IMR-90 (cell line): ENCODE data around the gene VWA8. TPM values are rescaled to one million over a fixed set of nuclear protein-coding genes. Genes with fewer than 3 reads are reported as not detected.
A peak's percentile ranks its signal among the peaks of the same experiment; 100 is the strongest.

ENCODE experiments used
- ATAC-seq: fragments of 200-7000 bp; cut with Tn5 transposase; 2 replicates; pipeline ENCODE4 v1.9.1; 2020; ENCODE audit warnings: low read depth, mild to moderate bottlenecking, moderate library complexity
- BruUV-seq: library from RNA; stranded (reverse); fragments of 400-500 nt; replicated peaks from 2 replicates; lab custom pipeline; 2021; lab: Mats Ljungman, UMichigan
- CTCF ChIA-PET: fragments of 300-600 bp; formaldehyde crosslinking; extraction: SDS; loops from one replicate; lab custom pipeline; 2021; ENCODE audit warnings: antibody characterized with exemption; lab: Yijun Ruan, JAX
- POLR2A ChIA-PET: fragments of 300-600 bp; sonication (Branson Sonifier 250); formaldehyde crosslinking; loops from one replicate; lab custom pipeline; 2022; ENCODE audit warnings: antibody characterized with exemption; ENCODE audit not compliant: unreplicated experiment; lab: Charles Lee
- DNase-seq: peaks from one replicate; pipeline ENCODE4 v3.0.0; 2013
- H2AFZ ChIP-seq: replicated peaks from 2 replicates; pipeline ENCODE3; 2013; ENCODE audit warnings: low read length, mild to moderate bottlenecking; ENCODE audit not compliant: poor library complexity
- H2AK5ac ChIP-seq: 2 replicates; pipeline ENCODE4 v1.6.1; 2013; ENCODE audit warnings: low read depth, low read length, inconsistent platforms
- H2AK9ac ChIP-seq: replicated peaks from 2 replicates; pipeline ENCODE3; 2013; ENCODE audit warnings: mild to moderate bottlenecking, low read depth, low read length, moderate library complexity; ENCODE audit not compliant: poor library complexity
- H2BK120ac ChIP-seq: 2 replicates; pipeline ENCODE4 v1.6.1; 2013; ENCODE audit warnings: low read depth, low read length, inconsistent platforms
- H2BK15ac ChIP-seq: 3 replicates; pipeline ENCODE4 v1.6.1; 2013; ENCODE audit warnings: low read depth, low read length, inconsistent platforms
- H2BK20ac ChIP-seq: 2 replicates; pipeline ENCODE4 v1.6.1; 2013; ENCODE audit warnings: low read depth, mild to moderate bottlenecking, inconsistent platforms, low read length, moderate library complexity
- H2BK5ac ChIP-seq: 2 replicates; pipeline ENCODE4 v1.6.1; 2013; ENCODE audit warnings: mild to moderate bottlenecking, low read depth, low read length, inconsistent platforms; ENCODE audit not compliant: poor library complexity, severe bottlenecking
- H3K14ac ChIP-seq: replicated peaks from 2 replicates; pipeline ENCODE4 v1.6.1; 2013; ENCODE audit warnings: low read depth, low read length, inconsistent platforms
- H3K18ac ChIP-seq: 2 replicates; pipeline ENCODE4 v1.6.1; 2013; ENCODE audit warnings: low read depth, low read length, control low read depth
- H3K23ac ChIP-seq: 2 replicates; pipeline ENCODE4 v1.6.1; 2013; ENCODE audit warnings: low read depth, low read length, inconsistent platforms
- H3K27ac ChIP-seq: 2 replicates; pipeline ENCODE4 v1.5.1; 2013; ENCODE audit warnings: mild to moderate bottlenecking, control low read depth, low read length; ENCODE audit not compliant: insufficient read depth
- H3K27me3 ChIP-seq: 2 replicates; pipeline ENCODE4 v1.6.1; 2013; ENCODE audit warnings: low read length; ENCODE audit not compliant: control insufficient read depth, insufficient read depth
- H3K36me3 ChIP-seq: 2 replicates; pipeline ENCODE4 v1.6.1; 2013; ENCODE audit warnings: low read length, mixed read lengths; ENCODE audit not compliant: control insufficient read depth, insufficient read depth
- H3K4ac ChIP-seq: 2 replicates; pipeline ENCODE4 v1.6.1; 2013; ENCODE audit warnings: low read depth, low read length, inconsistent platforms
- H3K4me1 ChIP-seq: 2 replicates; pipeline ENCODE4 v1.6.1; 2013; ENCODE audit warnings: low read length, mixed read lengths; ENCODE audit not compliant: control insufficient read depth, insufficient read depth
- H3K4me2 ChIP-seq: 2 replicates; pipeline ENCODE4 v1.6.1; 2013; ENCODE audit warnings: low read depth, mild to moderate bottlenecking, control low read depth, low read length, moderate library complexity
- H3K4me3 ChIP-seq: 2 replicates; pipeline ENCODE4 v1.5.1; 2013; ENCODE audit warnings: low read depth, mild to moderate bottlenecking, control low read depth, low read length, moderate library complexity; ENCODE audit not compliant: insufficient read depth
- H3K56ac ChIP-seq: 2 replicates; pipeline ENCODE4 v1.6.1; 2013; ENCODE audit warnings: low read length, inconsistent platforms; ENCODE audit not compliant: insufficient read depth; ENCODE audit errors: extremely low read depth
- H3K79me1 ChIP-seq, 2 experiments: 2 replicates each; pipeline ENCODE4 v1.6.1; 2013; ENCODE audit warnings: low read length in 2 of 2, inconsistent platforms in 1 of 2, low read depth in 1 of 2
- H3K9ac ChIP-seq: 2 replicates; pipeline ENCODE4 v1.6.1; 2013; ENCODE audit warnings: low read depth, low read length, control low read depth
- H3K9me1 ChIP-seq: 2 replicates; pipeline ENCODE4 v1.6.1; 2013; ENCODE audit warnings: low read length, inconsistent platforms; ENCODE audit not compliant: insufficient read depth
- H3K9me3 ChIP-seq: 2 replicates; pipeline ENCODE4 v1.6.1; 2013; ENCODE audit warnings: low read length; ENCODE audit not compliant: control insufficient read depth, insufficient read depth
- H4K20me1 ChIP-seq: 2 replicates; pipeline ENCODE4 v1.6.1; 2013; ENCODE audit warnings: low read length, inconsistent platforms; ENCODE audit not compliant: insufficient read depth
- H4K5ac ChIP-seq: 2 replicates; pipeline ENCODE4 v1.6.1; 2013; ENCODE audit warnings: mild to moderate bottlenecking, low read depth, low read length, control low read depth
- H4K8ac ChIP-seq, 2 experiments: 2 replicates each; pipeline ENCODE4 v1.6.1; 2013; ENCODE audit warnings: low read depth in 2 of 2, low read length in 2 of 2, control low read depth in 1 of 2, inconsistent platforms in 1 of 2
- H4K91ac ChIP-seq: 2 replicates; pipeline ENCODE4 v1.6.1; 2013; ENCODE audit warnings: low read depth, low read length, inconsistent platforms; ENCODE audit not compliant: insufficient read depth
- BHLHE40 ChIP-seq: fragments of 150-350 bp; IDR thresholded peaks from 2 replicates; pipeline ENCODE4 v1.6.1; 2016; ENCODE audit warnings: mild to moderate bottlenecking, low read depth, low read length
- CEBPB ChIP-seq: IDR thresholded peaks from 2 replicates; pipeline ENCODE4 v1.6.1; 2012; ENCODE audit warnings: low read depth, low read length, improper control_type of control experiment
- CHD1 ChIP-seq: IDR thresholded peaks from 2 replicates; pipeline ENCODE4 v1.6.1; 2012; ENCODE audit warnings: low read depth, low read length, improper control_type of control experiment
- CTCF ChIP-seq: conservative IDR thresholded peaks from 2 replicates; pipeline ENCODE4 v1.5.1; 2012; ENCODE audit warnings: mild to moderate bottlenecking, low read depth, low read length, improper control_type of control experiment
- ELK1 ChIP-seq: fragments of 150-350 bp; IDR thresholded peaks from 2 replicates; pipeline ENCODE4 v1.6.1; 2016; ENCODE audit warnings: low read depth, mild to moderate bottlenecking, low read length, moderate library complexity, borderline replicate concordance
- FOS ChIP-seq: fragments of 150-350 bp; IDR thresholded peaks from 2 replicates; pipeline ENCODE4 v1.6.1; 2016; ENCODE audit warnings: low read depth, low read length
- MAFK ChIP-seq: IDR thresholded peaks from 2 replicates; pipeline ENCODE4 v1.6.1; 2012; ENCODE audit warnings: low read depth, low read length, improper control_type of control experiment
- MAZ ChIP-seq: IDR thresholded peaks from 2 replicates; pipeline ENCODE4 v1.6.1; 2012; ENCODE audit warnings: low read depth, mild to moderate bottlenecking, low read length, improper control_type of control experiment, moderate library complexity, borderline replicate concordance
- MXI1 ChIP-seq: IDR thresholded peaks from 2 replicates; pipeline ENCODE4 v1.6.1; 2012; ENCODE audit warnings: low read depth, mild to moderate bottlenecking, low read length, moderate library complexity, borderline replicate concordance
- NFE2L2 ChIP-seq: fragments of 150-350 bp; IDR thresholded peaks from 2 replicates; pipeline ENCODE4 v1.6.1; 2016; ENCODE audit warnings: low read depth, mild to moderate bottlenecking, low read length
- POLR2A ChIP-seq: IDR thresholded peaks from 2 replicates; pipeline ENCODE4 v1.6.1; 2012; ENCODE audit warnings: mild to moderate bottlenecking, low read depth, low read length
- RAD21 ChIP-seq: IDR thresholded peaks from 2 replicates; pipeline ENCODE4 v1.6.1; 2012; ENCODE audit warnings: low read length, improper control_type of control experiment
- RCOR1 ChIP-seq: IDR thresholded peaks from 2 replicates; pipeline ENCODE4 v1.6.1; 2012; ENCODE audit warnings: mild to moderate bottlenecking, low read length, improper control_type of control experiment; ENCODE audit not compliant: insufficient replicate concordance
- RFX5 ChIP-seq: IDR thresholded peaks from 2 replicates; pipeline ENCODE4 v1.8.0; 2012; ENCODE audit warnings: low read depth, mild to moderate bottlenecking, low read length, moderate library complexity
- SMC3 ChIP-seq: fragments of 150-350 bp; IDR thresholded peaks from 2 replicates; pipeline ENCODE4 v1.6.1; 2016; ENCODE audit warnings: low read depth, mild to moderate bottlenecking, antibody characterized with exemption, low read length, moderate library complexity
- USF2 ChIP-seq: fragments of 150-350 bp; IDR thresholded peaks from 2 replicates; pipeline ENCODE4 v1.6.1; 2017; ENCODE audit warnings: mild to moderate bottlenecking, antibody characterized with exemption, low read length, low read depth
- WGBS, 2 experiments: methylation state at CpG; one replicate each; pipeline versions ENCODE4 v1.1.5 to v1.1.7; 2013; ENCODE audit warnings: missing lambda C conversion rate in 2 of 2; ENCODE audit not compliant: insufficient read length in 1 of 2; ENCODE audit errors: extremely low coverage in 2 of 2; 5-methylcytosine and 5-hydroxymethylcytosine counted together
- dilution Hi-C: fragments of 300-500 bp; cut with HindIII; formaldehyde crosslinking; loops from one replicate; pipeline ENCODE4 v1.14.3; 2018; ENCODE audit warnings: low sequenced_read_pairs; ENCODE audit not compliant: unreplicated experiment
- in situ Hi-C: fragments of 300-500 bp; cut with MboI; formaldehyde crosslinking; loops from 3 replicates; pipeline ENCODE4 v1.14.3; 2019; ENCODE audit warnings: low sequenced_read_pairs, inconsistent platforms, mixed read lengths
- intact Hi-C: fragments of 100-400 bp; cut with micrococcal nuclease; formaldehyde crosslinking; loops from 2 replicates; pipeline ENCODE4 v1.10.0; 2022
- polyA plus RNA-seq, 3 experiments: library from polyadenylated mRNA; depleted of rRNA; stranded (reverse); fragments of >200 nt; gene quantifications; 2 replicates each; pipeline ENCODE4 v1.2.3, GENCODE V29; 2012; ENCODE audit warnings: low replicate concordance in 1 of 3
- total RNA-seq: library from RNA; depleted of rRNA; stranded (reverse); fragments of >200 nt; gene quantifications from 2 replicates; pipeline ENCODE4 v1.2.3, GENCODE V29; 2012

VWA8 gene
- total and polyA plus RNA-seq, 2 of the 4 experiments (the other 2 are of a cell fraction) = 5.9 to 18.3 TPM

- no peak overlapping the region for H3K56ac ChIP-seq
- no peaks in the 10 kb centered on the region for H4K20me1 ChIP-seq
- H3K27me3 ChIP-seq = no peaks in the 10 kb centered on the region
- no peak overlapping the region for H3K4ac ChIP-seq
- H3K4me2 ChIP-seq = no peak overlapping the region
- no peak overlapping the region for H2BK120ac ChIP-seq
- H3K9ac ChIP-seq = no peak overlapping the region
- TF ChIP-seq MAFK (no peak), CTCF (no peak), RAD21 (no peak), FOS (no peak), CEBPB (no peak), ELK1 (no peak), POLR2A (no peak), MAZ (no peak), CHD1 (no peak), RCOR1 (no peak), BHLHE40 (no peak), NFE2L2 (no peak), SMC3 (no peak), MXI1 (no peak), USF2 (no peak), RFX5 (no peak)
- no peak overlapping the region for H3K4me3 ChIP-seq
- no peak overlapping the region for H3K23ac ChIP-seq
- H3K18ac ChIP-seq = no peak overlapping the region
- H3K9me1 ChIP-seq = peaks cover 4% of the 10 kb centered on the region; the same call in 1 of the 2 replicates
- peaks cover 5% of the 10 kb centered on the region; the same call in 1 of the 2 replicates for H3K4me1 ChIP-seq
- ChIA-PET POLR2A (no interaction called here), CTCF (interaction anchor here (1.0 kb wide), 1 partner anchor 28 kb away, joined by 3 read pairs; no protein-coding TSS in a partner anchor)
- no peaks in the 10 kb centered on the region for H3K79me1 ChIP-seq
- no peak overlapping the region for H2BK20ac ChIP-seq
- in situ Hi-C loops (no loop called here), intact Hi-C loops (no loop called here), dilution Hi-C loops (no loop called here)
- ATAC-seq = no peak
- no peak overlapping the region for H4K8ac ChIP-seq
- no peak overlapping the region for H4K5ac ChIP-seq
- no peak overlapping the region for H3K27ac ChIP-seq
- no peak overlapping the region for H2AK5ac ChIP-seq
- no peak overlapping the region for H2BK5ac ChIP-seq
- no peaks in the 10 kb centered on the region for H3K36me3 ChIP-seq
- WGBS, 2 experiments = no CpG with 5 or more reads among the region's 1 CpG
- no peak overlapping the region for H3K14ac ChIP-seq
- H2BK15ac ChIP-seq = no peak overlapping the region
- DNase-seq = peak; percentile 15
- H2AFZ ChIP-seq = no peak overlapping the region
- H2AK9ac ChIP-seq = no peak overlapping the region
- BruUV-seq = no TSS peak
- no peaks in the 10 kb centered on the region for H3K9me3 ChIP-seq
- no peak overlapping the region for H4K91ac ChIP-seq
These were observed 193.1 kb downstream of the VWA8 start for GRCh38 chr13:41767801-41768200.
